Dedifferentiated amniotic fluid mesenchymal stem cell (primary cell): ENCODE measurements around the gene ABCA12.
A peak's percentile ranks its signal among the peaks of the same experiment; 100 is the strongest.
"Not testable (repeated sequence)": the region's sequence is repeated elsewhere in the genome, so short reads cannot be mapped to it uniquely, and the experiment has no call there.

Source experiments
- DNase-seq: peaks from one replicate; pipeline ENCODE4 v3.0.0-alpha.2; 2016; ENCODE audit errors: extremely low spot score

Gene ABCA12, protein sequence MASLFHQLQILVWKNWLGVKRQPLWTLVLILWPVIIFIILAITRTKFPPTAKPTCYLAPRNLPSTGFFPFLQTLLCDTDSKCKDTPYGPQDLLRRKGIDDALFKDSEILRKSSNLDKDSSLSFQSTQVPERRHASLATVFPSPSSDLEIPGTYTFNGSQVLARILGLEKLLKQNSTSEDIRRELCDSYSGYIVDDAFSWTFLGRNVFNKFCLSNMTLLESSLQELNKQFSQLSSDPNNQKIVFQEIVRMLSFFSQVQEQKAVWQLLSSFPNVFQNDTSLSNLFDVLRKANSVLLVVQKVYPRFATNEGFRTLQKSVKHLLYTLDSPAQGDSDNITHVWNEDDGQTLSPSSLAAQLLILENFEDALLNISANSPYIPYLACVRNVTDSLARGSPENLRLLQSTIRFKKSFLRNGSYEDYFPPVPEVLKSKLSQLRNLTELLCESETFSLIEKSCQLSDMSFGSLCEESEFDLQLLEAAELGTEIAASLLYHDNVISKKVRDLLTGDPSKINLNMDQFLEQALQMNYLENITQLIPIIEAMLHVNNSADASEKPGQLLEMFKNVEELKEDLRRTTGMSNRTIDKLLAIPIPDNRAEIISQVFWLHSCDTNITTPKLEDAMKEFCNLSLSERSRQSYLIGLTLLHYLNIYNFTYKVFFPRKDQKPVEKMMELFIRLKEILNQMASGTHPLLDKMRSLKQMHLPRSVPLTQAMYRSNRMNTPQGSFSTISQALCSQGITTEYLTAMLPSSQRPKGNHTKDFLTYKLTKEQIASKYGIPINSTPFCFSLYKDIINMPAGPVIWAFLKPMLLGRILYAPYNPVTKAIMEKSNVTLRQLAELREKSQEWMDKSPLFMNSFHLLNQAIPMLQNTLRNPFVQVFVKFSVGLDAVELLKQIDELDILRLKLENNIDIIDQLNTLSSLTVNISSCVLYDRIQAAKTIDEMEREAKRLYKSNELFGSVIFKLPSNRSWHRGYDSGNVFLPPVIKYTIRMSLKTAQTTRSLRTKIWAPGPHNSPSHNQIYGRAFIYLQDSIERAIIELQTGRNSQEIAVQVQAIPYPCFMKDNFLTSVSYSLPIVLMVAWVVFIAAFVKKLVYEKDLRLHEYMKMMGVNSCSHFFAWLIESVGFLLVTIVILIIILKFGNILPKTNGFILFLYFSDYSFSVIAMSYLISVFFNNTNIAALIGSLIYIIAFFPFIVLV (N-terminal part only)

DNA sequence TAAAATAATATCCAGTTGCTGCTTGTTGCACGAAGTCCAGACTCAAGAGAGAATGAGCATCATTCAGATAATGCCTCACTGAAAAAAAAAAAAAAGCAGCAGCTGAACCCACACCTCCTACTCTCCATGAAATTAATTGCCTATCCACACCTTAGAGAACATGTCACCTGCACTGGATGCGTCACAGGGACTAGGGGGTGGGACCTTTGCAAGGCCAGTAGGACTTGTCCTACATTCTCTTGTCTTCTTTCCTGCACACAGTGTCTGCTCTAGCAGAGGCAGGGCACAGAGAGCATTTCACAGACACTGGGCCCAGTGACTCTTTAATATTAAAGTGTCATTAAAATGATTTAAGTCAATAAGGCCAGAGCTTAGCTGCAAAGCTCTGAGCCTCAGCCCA is at the start of gene ABCA12:
ABCA12 (minus strand) TSS at position 148 of the 400 bp plus-strand sequence. CDS start 418 bp downstream, outside the sequence.
- no peak for DNase-seq

DNA sequence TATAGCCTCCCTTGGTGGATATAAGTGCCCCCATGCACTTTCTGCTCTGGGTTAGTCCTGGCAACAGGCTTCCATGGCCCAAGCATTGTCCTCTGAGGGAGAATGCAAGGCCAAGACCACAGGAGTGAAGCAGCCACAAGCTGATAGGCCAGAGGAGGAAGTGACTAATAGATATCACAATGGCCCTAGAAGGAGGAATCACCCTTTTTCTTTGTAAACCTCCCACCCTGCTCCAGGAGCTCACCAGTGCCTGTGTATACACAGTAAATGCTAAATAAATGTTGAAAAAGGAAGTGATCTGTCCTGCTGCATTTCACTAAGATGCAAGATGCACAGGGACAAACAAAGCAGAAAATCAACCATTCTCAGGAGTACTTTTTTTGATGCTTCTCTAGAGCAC is 49.7 kb upstream of the ABCA12 start:
- no peak for DNase-seq

- no peak for DNase-seq
These were observed 47.6 kb upstream of the ABCA12 start for GRCh38 chr2:215186021-215186420.

DNA sequence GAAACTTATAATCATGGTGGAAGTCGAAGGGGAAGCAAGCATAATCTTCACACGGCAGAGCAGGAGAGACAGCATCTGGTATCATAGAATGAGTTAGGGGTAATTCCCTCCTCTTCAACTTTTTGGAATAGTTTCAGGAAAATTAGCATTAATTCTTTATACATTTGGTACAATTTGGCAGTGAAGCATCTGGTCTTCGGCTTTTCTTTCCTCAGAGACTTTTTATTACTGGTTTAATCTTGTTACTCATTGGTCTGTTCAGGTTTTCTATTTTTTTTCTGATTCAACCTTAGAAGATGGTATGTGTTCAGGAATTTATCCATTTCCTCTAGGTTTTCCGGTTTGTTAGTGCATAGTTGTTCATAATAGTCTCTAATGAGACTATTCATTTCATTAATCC is 39.7 kb upstream of the ABCA12 start:
- no peak for DNase-seq

GRCh38 chr2:215171796-215172195 is 33.4 kb upstream of the ABCA12 start:
- no peak for DNase-seq

DNA sequence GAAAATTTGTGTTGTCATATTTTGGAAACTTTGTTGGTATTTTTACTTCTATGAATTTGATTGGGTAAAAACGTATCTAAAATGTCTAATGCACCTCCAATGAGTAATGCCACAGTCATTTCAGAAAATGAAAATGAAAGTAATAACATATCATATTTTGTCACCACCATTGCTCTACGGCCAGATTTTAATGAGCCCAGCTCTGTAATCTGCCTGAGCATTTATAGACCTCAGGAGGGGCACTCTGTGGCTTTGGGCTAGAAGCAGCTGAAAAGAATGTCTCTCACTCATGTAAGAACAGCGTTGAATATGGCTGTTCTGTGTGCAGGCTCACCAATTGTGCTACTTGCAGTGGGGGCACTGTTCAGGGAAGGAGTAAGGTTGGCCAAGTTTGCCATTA is 32.7 kb upstream of the ABCA12 start:
- DNase-seq = peak; percentile 18

DNA sequence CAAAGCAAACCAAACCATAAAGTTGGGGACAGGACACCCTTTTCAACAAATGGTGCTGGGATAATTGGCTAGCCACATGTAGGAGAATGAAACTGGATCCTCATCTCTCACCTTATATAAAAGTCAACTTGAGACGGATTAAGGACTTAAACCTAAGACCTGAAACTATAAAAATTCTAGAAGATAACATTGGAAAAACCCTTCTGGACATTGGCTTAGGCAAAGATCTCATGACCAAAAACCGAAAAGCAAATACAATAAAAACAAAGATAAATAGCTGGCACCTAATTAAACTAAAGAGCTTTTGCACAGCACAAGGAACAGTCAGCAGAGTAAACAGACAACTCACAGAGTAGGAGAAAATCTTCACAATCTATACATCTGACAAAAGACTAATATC is 28.1 kb upstream of the ABCA12 start:
- not testable (repeated sequence) for DNase-seq

- not testable (repeated sequence) for DNase-seq
These were observed 24.9 kb upstream of the ABCA12 start for GRCh38 chr2:215163319-215163718.

DNA sequence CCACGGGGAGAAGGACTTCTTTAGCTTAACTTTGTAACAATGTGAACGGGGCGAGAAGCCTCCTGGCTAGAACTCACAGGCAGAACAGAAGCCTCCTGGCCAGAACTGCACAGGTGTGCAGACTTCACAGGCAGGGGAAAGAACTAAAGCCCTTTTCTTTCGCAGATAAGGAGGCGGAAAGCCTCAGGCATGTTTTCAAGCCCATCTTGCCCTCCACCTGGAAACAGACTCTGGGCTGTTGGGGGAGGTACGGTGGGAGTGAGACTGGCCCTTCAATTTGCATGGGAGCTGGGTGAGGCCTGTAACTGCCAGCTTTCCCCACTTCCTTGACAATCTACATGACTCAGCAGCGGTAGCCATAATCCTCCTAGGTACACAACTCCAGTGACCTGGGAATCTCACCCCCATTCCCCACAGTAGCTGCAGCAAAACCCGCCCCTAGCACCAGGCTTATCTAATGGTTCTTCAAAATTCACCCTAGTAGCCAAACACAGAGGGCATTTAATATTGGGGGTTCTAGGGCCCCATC is 22.9 kb upstream of the ABCA12 start:
- DNase-seq = no peak

GRCh38 chr2:215160081-215160480 is 21.7 kb upstream of the ABCA12 start:
- DNase-seq = no peak

DNA sequence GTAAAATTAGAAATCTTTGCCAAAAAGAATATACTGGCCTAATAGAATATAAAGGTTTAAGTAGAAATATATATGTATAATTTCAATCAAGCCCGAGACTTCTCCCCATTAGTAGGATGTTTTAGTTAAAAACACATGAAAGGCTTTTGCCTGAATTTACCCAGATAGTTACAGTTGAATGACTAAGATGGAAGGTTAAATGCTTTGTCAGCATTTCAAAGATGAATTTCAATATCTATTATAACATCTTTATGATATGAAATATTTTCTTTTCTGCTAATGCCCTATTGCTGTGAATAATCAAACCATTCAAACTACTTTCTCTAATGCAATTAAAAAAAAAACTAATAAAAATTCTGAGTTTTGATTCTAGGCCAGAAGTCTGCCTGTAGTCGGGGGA is 18.0 kb upstream of the ABCA12 start:
- DNase-seq = no peak

- no peak for DNase-seq
These were observed 11.5 kb upstream of the ABCA12 start for GRCh38 chr2:215149894-215150293.

DNA sequence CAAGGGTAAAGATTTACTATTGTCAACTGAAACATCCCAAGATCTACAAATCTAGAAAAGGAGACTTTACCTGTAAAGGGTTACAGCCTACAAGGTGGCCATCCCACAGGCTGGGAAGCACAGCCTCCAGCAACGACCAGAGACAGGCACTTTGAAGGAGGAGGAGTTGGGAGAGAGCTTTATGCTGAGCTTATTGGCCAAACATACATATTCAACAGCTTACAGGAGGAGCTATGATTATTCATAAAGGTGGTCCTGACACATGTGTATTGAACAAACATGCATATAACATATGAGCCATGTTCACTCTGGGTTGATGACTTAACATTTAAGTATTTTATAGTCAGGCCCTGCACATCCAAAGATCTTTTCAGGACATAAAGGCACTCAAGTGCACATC is 11.1 kb upstream of the ABCA12 start:
- no peak for DNase-seq

DNA sequence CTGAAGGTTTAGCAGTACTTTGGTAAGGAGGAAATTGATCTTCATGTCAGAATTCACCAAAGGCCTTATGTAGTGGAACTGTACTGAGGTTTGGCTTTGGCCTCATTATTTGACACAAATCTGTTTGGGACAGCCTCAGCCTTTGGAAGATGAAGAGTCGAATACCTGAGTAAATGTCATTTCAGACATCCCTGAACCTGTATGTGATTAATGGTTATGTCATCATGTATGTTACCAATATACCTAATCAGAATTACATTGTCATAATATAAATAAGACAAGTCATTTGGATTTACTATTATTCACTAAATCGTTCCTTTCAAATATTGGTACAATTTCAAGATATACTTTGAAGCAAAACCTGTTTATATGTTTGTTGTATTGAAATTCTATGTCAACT is 10.6 kb upstream of the ABCA12 start:
- DNase-seq = no peak

GRCh38 chr2:215145611-215146010 is 7.2 kb upstream of the ABCA12 start:
- no peak for DNase-seq

GRCh38 chr2:215144106-215144875 is 5.9 kb upstream of the ABCA12 start:
- no peak for DNase-seq

DNA sequence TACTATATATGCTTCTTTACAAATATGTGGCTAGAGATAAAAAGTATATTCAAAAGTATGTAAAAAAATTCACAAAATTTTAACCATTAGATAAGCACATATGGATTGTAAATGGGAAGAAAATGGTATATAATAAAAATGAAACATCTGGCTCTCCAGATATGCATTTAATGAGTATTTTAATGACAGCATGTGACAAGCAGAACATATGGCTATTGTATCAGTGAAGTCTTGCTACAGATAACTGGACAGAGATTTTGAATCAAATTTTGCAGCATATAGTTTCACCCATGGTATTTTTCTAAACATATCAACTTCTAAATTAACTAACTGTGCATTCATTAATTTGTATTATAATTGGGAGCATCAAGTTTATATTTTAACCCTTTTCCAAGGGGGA is 5.0 kb upstream of the ABCA12 start:
- no peak for DNase-seq

DNA sequence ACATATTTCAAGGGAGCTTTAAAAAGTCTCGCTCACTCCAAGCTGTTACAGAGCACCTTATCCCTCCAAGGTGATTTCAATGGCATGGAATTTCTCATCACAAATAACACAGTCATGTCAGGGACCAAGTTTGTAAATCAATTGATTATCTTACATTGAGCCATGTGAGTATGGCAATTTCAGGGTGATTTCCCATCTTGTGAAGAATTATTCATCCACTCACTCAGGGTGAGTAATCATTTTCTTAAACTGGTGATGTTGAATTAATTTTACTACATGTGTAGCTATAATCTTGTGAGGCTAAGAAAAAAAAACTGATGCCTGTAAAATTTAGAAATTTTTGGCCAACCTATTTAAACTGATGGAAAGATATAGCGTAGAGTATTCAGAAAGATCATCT is 3.3 kb upstream of the ABCA12 start:
- DNase-seq = no peak

DNA sequence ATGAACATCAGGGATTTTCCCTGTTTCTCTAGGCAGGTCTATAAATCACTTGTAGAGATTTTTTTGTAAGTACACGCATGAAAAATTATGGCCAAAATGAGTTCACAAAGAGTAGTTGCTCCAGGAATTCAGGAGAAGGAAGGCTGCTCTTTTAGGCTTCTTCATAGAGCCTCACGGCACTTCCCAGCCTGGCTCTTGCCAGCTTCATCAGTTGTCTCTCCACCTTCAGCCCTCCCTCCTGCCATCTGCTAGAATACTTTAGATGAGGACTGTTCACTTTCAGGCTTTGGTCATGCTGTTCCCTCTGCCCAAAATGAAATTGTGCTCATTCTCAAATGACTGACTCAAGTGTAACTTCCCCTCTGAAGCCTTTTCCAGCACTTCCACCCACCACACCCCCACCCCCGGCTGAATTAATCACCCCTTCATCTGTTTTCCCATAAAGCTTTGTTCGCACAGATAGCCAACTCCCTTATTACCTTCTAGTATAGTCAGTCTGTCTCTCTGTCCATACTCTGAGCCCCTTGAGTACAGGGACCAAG is 1.8 kb upstream of the ABCA12 start:
- DNase-seq = no peak

GRCh38 chr2:215137741-215138340 is 585 bp downstream of the ABCA12 start:
- DNase-seq = peak; percentile 62

DNA sequence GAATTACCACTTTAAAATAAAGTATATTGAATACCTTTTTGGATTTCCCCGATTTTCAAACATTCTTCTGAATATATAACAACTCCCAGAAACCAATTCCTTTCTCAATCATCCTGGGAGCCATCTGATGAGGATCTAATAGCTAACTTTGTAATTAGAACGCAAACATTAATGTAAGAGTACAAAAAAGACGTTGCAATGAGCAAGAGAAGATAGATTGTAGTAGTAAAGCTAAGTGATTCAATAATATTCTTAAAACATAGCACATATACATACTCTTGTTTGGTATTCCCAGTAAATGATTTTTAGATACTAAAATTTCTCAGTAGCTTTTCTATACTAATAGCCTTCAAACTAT is 1.1 kb downstream of the ABCA12 start:
- no peak for DNase-seq
